ENCODE measurements around the gene SARS1. TPM values are rescaled to one million over a fixed set of nuclear protein-coding genes. Genes with fewer than 3 reads are reported as not detected.

Gene SARS1
- total RNA-seq, 1 donor from 2014 or later, result 348 TPM

DNA sequence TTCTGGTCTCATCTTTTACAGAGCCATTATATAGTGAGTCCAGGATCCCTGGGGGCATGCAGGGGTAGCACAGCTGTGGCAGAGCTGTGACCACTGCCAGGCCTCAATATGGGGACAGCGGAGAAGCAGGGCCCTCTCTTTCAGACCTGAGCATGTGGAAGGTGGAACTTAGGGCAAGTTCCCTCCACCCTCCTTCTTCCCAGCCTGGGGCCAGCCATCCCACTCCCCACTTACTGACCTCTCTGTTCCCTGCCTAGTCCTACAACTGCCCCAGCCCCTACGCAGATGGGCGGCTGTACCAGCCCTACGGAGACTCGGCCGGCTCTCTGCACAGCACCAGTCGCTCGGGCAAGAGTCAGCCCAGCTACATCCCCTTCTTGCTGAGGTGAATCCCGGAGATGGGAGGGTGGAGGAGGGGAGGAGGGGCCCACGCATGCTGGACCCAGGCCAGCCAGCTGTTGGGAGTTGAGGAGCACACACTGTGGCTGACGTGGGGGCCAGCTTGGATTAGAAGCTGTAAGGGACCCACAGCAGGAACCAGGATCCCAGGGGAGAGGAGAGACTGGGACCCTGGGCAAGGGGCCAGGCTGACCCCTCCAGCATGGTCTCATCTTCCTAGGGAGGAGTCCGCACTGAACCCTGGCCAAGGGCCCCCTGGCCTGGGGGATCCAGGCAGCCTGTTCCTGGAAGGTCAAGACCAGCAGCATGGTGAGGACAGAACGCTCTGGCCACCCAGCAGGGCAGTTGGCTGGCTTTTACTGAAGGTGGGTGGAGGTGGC lies 58.5 kb downstream of the SARS1 start:
- Mint-ChIP-seq H3K9me3 (ENCODE audit: low read depth) (no peaks in the 10 kb centered on the region), H3K36me3 (ENCODE audit: low read depth) (peaks cover 5% of the 10 kb centered on the region), H3K4me3 (ENCODE audit: unreplicated experiment) (no peak overlapping the region), H3K27ac (ENCODE audit: unreplicated experiment) (no peak overlapping the region), H3K27me3 (ENCODE audit: low read depth) (no peaks in the 10 kb centered on the region), H3K4me1 (ENCODE audit: low read depth) (peaks cover 31% of the 10 kb centered on the region)
- DNase-seq (ENCODE audit: low spot score), result peak; percentile 84
- no peak for TF ChIP-seq CTCF (IDR thresholded peaks at IDR 0.05)

DNA sequence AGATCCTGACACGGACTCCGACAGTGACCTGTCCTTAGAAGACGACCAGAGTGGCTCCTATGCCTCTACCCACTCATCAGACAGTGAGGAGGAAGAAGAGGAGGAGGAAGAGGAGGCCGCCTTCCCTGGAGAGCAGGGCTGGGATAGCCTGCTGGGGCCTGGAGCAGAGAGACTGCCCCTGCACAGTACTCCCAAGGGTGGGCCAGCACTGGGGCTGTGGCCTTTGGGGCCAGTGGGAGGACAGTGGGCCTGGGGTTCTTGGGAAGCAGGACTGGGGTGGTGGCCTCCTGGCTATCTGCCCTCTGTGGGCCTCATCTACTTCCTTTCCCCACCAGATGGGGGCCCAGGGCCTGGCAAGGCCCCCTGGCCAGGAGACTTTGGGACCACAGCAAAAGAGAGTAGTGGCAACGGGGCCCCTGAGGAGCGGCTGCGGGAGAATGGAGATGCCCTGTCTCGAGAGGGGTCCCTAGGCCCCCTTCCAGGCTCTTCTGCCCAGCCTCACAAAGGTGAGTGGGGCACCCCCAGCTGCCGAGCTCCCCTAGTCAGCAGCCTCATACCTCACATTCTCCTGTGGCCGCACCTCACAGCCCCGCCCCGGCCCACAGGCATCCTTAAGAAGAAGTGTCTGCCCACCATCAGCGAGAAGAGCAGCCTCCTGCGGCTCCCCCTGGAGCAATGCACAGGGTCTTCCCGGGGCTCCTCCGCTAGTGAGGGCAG lies 59.3 kb downstream of the SARS1 start:
- H3K9me3 Mint-ChIP-seq (ENCODE audit: low read depth), result no peaks in the 10 kb centered on the region
- peaks cover 30% of the 10 kb centered on the region for H3K4me1 Mint-ChIP-seq (ENCODE audit: low read depth)
- DNase-seq (ENCODE audit: low spot score), result no peak
- peaks cover 5% of the 10 kb centered on the region for H3K36me3 Mint-ChIP-seq (ENCODE audit: low read depth)
- H3K27me3 Mint-ChIP-seq (ENCODE audit: low read depth), result no peaks in the 10 kb centered on the region
- TF ChIP-seq CTCF (IDR thresholded peaks at IDR 0.05), result no peak
- H3K4me3 Mint-ChIP-seq (ENCODE audit: unreplicated experiment), result no peak overlapping the region
- no peak overlapping the region for H3K27ac Mint-ChIP-seq (ENCODE audit: unreplicated experiment)

- Mint-ChIP-seq H3K9me3 (ENCODE audit: low read depth) (no peaks in the 10 kb centered on the region), H3K27ac (ENCODE audit: unreplicated experiment) (peak overlapping the region; percentile 89), H3K4me1 (ENCODE audit: low read depth) (peaks cover 30% of the 10 kb centered on the region), H3K4me3 (ENCODE audit: unreplicated experiment) (no peak overlapping the region), H3K36me3 (ENCODE audit: low read depth) (peaks cover 3% of the 10 kb centered on the region), H3K27me3 (ENCODE audit: low read depth) (no peaks in the 10 kb centered on the region)
- DNase-seq (ENCODE audit: low spot score), result peak; percentile 81
- TF ChIP-seq CTCF (IDR thresholded peaks at IDR 0.05), result no peak
Measured at GRCh38 chr1:109273570-109274288, 60.0 kb downstream of the SARS1 start.

GRCh38 chr1:109274533-109275476 lies 61.1 kb downstream of the SARS1 start:
- peaks cover 30% of the 10 kb centered on the region for H3K4me1 Mint-ChIP-seq (ENCODE audit: low read depth)
- DNase-seq (ENCODE audit: low spot score), result peak; percentile 80

More at GRCh38 chr1:109274533-109275476, 61.1 kb downstream of the SARS1 start:
- peak overlapping the region; percentile 38 for H3K4me3 Mint-ChIP-seq (ENCODE audit: unreplicated experiment)
- peak overlapping the region; percentile 89 for H3K27ac Mint-ChIP-seq (ENCODE audit: unreplicated experiment)
- H3K9me3 Mint-ChIP-seq (ENCODE audit: low read depth), result no peaks in the 10 kb centered on the region
- H3K27me3 Mint-ChIP-seq (ENCODE audit: low read depth), result no peaks in the 10 kb centered on the region
- no peak for TF ChIP-seq CTCF (IDR thresholded peaks at IDR 0.05)
- H3K36me3 Mint-ChIP-seq (ENCODE audit: low read depth), result peaks cover 4% of the 10 kb centered on the region

All from chondrocyte (in vitro differentiated cells).